Hematopoietic multipotent progenitor cell treated with erythropoietin and hydrocortisone succinate and interleukin-3 and kit ligand, for 4 days (in vitro differentiated cells): ENCODE measurements around the gene RNASE8.
A peak's percentile ranks its signal among the peaks of the same experiment; 100 is the strongest.
"Not testable (repeated sequence)": the region's sequence is repeated elsewhere in the genome, so short reads cannot be mapped to it uniquely, and the experiment has no call there.

Source experiments
- DNase-seq: peaks from one replicate; pipeline ENCODE4 v3.0.0-alpha.2; 2015

RNASE8 gene

DNA sequence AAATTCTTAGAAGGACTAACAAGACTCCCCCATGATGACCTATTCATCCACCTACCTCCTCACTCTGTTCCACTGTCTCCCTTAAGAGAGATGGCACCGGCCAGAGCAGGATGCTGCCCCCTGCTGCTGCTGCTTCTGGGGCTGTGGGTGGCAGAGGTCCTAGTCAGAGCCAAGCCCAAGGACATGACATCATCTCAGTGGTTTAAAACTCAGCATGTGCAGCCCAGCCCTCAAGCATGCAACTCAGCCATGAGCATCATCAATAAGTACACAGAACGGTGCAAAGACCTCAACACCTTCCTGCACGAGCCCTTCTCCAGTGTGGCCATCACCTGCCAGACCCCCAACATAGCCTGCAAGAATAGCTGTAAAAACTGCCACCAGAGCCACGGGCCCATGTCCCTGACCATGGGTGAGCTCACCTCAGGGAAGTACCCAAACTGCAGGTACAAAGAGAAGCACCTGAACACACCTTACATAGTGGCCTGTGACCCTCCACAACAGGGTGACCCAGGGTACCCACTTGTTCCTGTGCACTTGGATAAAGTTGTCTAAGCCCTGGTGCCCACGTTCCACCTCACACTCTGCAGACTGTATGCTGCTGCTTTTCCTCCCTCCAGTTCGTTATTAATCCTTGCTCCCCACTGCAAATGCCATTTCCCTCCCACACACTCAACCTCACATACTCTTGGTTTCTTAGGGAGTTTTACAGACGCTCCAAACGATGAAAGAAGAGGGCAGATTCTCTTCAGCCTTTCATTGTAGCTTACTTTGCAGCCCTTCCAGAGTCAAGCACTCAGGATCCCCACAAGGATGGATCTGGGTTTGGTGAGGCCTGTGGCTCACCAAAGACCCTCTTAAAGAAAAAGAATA lies at the start of gene RNASE8:
Gene RNASE8, plus strand, starts transcription at position 20 of the 873 bp plus-strand sequence. Its CDS starts 71 bp downstream, at position 91.
- DNase-seq: peak; percentile 51

DNA sequence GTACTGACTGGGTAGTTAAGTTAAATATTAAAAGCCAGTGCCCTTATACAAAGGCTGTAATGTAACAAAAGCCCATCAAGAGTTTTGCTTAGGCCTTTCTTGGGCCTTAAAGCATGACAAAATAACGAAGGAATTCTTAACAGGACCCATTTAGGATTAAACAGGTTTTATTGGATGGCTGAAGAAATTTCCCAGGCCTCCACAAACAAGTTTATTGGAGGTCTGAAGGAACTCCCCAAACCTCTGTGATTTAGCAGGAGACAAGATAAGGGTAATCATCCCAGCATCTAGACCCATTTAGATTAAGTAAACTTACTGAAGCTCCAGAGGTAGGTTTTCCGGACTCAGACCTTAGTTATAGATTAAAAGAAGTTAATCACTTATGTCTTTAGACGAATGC lies 47.9 kb upstream of the RNASE8 start:
- DNase-seq: not testable (repeated sequence)

DNA sequence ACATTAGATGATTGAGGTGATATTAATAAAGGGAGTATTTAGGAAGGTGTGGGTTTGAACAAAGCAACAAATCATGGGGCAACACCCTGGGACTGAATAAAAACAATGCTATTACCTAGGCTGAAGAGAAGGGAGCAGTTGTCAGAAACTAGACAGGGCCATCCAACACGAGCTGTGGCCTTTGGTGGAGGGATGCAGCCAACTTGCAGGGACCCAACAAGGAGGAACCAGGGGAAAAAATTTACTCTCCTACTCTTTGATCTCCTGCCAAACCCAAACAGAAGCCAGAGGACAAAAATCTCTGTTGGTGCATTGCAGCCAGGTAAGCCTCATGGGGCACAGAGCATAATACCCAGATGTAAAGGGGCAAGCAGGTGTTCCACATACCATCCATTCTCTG lies 46.5 kb upstream of the RNASE8 start:
- no peak for DNase-seq

DNA sequence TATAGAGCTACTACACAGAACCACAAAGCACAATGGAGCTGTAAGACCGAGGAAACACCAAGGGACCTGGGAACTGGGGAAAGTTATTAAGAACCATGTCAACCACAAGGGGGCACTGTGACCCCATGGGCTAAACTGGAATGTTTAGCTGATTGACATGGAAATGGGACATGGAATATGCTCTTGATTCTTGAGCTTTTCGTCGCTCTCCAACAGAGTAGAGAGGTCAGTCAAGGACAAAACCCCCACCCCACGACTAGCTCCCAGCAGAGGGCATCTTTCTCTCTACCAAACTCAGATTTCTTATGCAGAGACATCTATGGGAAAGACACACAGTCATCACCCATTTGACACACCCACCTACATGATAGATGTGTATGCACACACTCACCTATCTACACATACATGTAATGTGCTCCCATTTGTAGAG lies 42.8 kb upstream of the RNASE8 start:
- DNase-seq: peak; percentile 92

GRCh38 chr14:21015312-21015711 lies 42.3 kb upstream of the RNASE8 start:
- DNase-seq: peak; percentile 22

DNA sequence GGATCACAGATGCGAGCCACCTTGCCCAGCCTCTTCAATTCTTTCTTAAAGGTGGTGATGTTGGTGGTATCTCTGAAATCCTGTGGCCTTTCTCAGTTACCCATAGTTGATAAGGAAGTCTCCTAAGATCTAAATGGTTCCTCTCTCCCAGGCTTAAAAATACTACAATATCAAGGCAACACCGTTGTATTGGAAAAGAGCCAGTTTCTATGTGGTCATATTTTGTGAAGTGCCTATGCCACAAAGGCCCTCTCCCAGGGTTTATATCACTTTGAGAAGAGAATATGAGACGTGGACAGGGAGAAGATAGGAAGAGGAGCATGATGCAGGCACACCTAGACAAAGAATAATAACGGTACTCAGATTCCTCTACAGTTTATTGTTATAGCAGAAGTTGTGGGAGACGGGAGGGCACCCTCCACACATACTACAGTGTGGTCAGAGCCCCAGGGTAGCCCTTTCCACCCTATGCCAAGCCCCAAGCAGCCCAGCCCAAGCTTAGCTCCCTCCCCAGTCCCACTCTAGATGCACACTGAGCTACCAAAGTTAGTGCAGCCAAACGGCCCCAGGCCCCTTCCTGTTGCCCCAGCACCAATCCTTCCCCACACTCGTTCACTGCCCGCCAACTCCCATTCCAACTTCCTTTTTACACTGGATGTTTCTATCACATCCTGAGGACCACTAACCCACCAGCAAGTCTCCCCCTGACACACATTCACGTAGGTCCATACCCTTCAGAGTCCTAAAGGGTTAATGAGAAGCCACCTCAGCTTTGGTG lies 41.0 kb upstream of the RNASE8 start:
- DNase-seq: peak; percentile 56

- DNase-seq: no peak
These were observed 39.9 kb upstream of the RNASE8 start for GRCh38 chr14:21017528-21018245.

DNA sequence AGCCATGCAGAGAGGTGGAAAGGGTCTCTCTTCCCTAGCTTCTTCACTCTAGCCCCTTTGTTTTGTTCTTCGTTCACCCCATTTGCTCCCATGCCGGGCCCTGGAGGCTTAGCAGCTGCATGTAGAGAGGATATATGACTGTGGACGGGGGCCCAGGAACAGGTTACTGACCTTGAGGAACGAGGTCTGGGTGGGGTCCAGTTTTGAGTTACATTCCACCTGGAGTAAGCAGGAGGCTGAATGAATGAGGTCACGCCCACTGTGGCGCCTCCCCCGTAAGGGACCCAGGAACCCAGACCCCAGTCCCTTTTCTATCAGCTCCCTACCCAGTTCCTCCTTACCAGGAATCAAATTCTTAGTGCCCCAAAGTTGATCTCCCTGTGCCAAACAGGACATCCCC lies 39.3 kb upstream of the RNASE8 start:
- DNase-seq: no peak

DNA sequence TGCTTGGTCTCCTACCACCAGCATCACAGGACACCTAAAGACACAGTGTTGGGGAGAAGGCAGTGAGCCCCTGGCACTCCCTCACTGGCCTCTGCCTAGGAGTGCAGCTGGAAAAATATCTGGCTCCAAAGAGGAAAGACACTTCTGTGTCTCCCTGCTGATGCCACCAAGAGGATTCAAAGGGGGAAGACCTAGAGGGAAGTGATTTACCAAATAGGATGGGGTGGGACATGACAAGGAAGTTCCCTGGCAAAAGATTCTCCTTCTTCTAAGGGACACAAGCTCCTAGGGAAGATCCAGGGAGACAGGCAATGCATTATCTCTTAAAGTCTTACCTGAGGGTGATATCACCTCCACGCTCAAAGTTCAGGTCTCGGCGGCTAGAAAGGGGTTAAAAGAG lies 38.8 kb upstream of the RNASE8 start:
- DNase-seq: no peak

DNA sequence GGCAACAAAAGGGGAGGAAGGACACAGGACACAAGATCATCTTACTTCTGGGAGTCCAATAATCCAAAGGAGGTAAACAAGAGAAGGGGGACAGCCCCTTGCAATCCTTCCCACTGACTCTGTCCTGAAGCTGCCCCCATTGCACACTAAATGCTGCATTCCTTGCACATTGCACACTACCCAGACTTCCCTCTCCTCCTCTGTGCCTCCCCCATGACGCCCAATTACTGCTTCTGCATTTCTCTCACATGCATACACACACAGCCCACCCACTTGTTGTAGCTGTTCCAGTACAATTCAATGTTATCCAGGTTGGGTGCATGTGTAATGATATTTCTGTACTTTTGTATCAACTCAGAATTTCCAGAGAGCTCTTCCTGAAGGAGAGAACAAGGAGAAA lies 38.3 kb upstream of the RNASE8 start:
- no peak for DNase-seq

- DNase-seq: no peak
These were observed 36.6 kb upstream of the RNASE8 start for GRCh38 chr14:21020977-21021545.

DNA sequence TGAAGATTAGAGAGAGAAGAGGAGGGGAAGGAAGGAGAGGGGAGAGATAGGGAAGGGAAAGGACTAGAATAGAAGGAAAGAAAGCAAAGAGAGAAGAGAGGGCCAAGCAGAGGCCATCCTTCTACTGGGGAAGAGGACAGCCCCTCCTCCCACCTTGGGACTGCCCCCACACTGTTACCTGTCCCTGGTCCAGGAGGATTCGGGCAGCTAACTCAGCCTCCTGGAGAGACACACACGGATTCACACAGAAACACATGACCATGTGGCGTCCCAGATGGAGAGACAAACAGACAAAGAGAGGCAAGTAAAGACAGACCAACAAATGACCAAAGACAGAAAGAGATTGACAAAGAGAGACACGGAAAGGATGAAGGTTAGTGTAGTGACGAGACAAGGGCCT lies 34.9 kb upstream of the RNASE8 start:
- DNase-seq: no peak

- DNase-seq: no peak
These were observed 34.4 kb upstream of the RNASE8 start for GRCh38 chr14:21023174-21023573.

GRCh38 chr14:21023817-21024584 lies 33.6 kb upstream of the RNASE8 start:
- DNase-seq: no peak

DNA sequence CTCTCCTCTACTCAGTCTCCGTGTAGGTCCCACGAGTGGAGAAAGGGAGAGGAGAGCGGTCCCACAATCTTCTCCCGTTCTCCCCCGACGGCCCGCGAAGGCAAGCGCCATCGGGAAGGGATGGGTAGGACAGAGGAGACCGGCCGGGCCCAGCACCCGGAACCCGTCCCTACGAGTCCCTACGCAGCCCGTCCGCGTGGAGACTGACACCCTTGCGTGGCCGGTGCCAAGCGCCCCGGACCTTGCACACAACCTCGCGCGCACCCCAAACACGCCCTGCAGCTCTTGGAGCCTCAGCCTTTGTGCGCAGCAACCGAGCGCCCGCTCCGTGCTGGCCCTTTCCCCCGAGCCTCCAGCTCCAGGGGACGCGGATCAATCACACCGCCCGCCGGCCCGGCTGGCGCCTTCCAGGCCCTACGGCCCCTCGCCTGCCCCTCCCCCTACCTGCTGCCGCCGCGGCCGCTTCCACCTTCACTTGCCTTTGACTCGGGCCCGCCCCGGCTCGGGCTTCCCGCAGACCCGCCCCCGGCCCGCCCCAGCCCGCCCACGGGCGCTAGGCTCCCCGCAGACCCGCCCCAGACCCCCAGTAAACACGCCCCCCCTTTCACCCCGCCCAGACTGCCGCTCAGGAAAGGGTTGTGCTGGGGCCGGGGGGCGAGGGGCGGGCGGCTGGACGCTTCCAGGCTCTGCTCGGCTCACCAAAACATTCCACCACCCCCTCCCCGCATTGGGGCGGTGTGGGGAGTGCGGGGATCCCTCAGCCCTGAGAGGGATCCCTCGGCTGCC lies 32.8 kb upstream of the RNASE8 start, which contains the start of gene NDRG2:
Gene NDRG2, minus strand, starts transcription at position 477 of the 786 bp plus-strand sequence. CDS start 1,746 bp downstream, outside the sequence.
- peak; percentile 80 for DNase-seq

DNA sequence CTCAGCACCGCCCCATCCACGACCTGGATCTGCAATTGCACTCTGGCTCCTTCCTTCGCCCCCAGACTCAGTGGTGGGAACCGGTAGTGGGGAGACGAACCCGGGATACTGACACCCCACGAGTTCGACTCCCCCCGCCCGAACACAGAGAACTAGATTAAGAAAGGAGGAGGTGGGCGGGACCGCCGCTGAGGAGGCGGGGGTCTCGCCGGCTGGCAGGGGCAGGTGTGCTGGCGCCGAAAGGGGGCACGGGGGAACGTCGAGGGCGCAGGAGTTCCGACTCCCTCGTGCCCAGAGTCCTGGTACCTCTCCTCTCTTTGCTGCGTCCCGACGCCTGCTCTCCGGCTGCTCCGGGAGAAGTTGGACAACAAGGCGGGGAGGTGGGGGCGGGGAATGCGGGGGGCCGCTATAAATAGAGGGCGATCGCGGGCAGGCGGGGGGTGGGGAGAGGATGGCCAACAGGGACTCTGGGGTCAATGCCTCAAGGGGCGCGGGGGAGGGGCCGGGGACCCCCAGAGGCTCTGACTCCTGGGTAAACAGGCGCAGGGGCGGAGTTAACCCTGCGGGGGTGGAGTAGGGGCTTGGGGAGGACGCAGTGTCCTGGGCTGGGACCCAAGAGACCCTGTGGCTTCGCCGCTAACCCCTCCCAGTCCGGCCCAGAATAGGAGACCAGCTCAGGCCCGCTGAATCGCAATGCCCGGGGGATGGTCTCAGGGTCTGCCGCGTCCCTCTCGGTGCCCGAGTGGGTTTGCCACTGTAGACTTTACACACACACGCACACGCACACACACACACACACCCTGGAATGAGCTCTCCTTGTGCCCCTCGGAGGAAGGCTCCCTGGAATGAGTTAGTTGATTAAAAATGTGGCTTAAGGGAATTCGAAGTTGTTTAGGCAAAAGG lies 32.0 kb upstream of the RNASE8 start:
- DNase-seq: no peak

- no peak for DNase-seq
These were observed 31.2 kb upstream of the RNASE8 start for GRCh38 chr14:21026274-21026987.

- no peak for DNase-seq
These were observed 30.7 kb upstream of the RNASE8 start for GRCh38 chr14:21026988-21027315.

- DNase-seq: no peak
These were observed 27.7 kb upstream of the RNASE8 start, which contains the start of gene TPPP2 for GRCh38 chr14:21029917-21030316. Gene TPPP2 (plus strand): TSS chr14:21030217. CDS start chr14:21030582, 365 bp downstream.
